Type B pancreatic cell (in vitro differentiated cells): ENCODE measurements around the gene LEPROT. TPM values are rescaled to one million over a fixed set of nuclear protein-coding genes. Genes with fewer than 3 reads are reported as not detected.

Experiments
- DNase-seq: peaks from one replicate; pipeline ENCODE4 v3.0.0; 2021; ENCODE audit warnings: mixed read lengths; ENCODE audit not compliant: unreplicated experiment; ENCODE audit errors: extremely low spot score
- H3K27ac Mint-ChIP-seq: 2 replicates; pipeline ENCODE4 v1.8.0; 2021; ENCODE audit warnings: mild to moderate bottlenecking, mixed read lengths
- H3K27me3 Mint-ChIP-seq: 2 replicates; pipeline ENCODE4 v1.8.0; 2021; ENCODE audit warnings: mixed read lengths
- H3K36me3 Mint-ChIP-seq: 2 replicates; pipeline ENCODE4 v1.8.0; 2021; ENCODE audit warnings: mixed read lengths
- H3K4me1 Mint-ChIP-seq: one replicate; pipeline ENCODE4 v1.8.0; 2021; ENCODE audit warnings: mixed read lengths; ENCODE audit not compliant: unreplicated experiment
- H3K4me3 Mint-ChIP-seq: 2 replicates; pipeline ENCODE4 v1.8.0; 2021; ENCODE audit warnings: mild to moderate bottlenecking, mixed read lengths
- H3K9me3 Mint-ChIP-seq: 2 replicates; pipeline ENCODE4 v1.8.0; 2021; ENCODE audit warnings: mixed read lengths
- CTCF ChIP-seq: fragments of 200-600 bp; sonication (generic); conservative IDR thresholded peaks from 2 replicates; pipeline ENCODE4 v1.5.0; 2021; ENCODE audit warnings: antibody characterized with exemption, mild to moderate bottlenecking
- total RNA-seq: library from RNA; stranded (reverse); gene quantifications from 2 replicates; pipeline ENCODE4 v1.2.1, GENCODE V29; 2021; ENCODE audit warnings: low replicate concordance

The LEPROT gene
- total RNA-seq, 1 donor from 2014 or later = 54.3 TPM

- no peak for TF ChIP-seq CTCF
- Mint-ChIP-seq H3K4me1 (no peaks in the 10 kb centered on the region), H3K4me3 (no peak overlapping the region), H3K27ac (no peak overlapping the region), H3K36me3 (peaks cover 11% of the 10 kb centered on the region), H3K27me3 (no peaks in the 10 kb centered on the region), H3K9me3 (no peaks in the 10 kb centered on the region)
- no peak for DNase-seq
These were observed 34.0 kb upstream of the LEPROT start for GRCh38 chr1:65386439-65386838.

- no peak overlapping the region for H3K27ac Mint-ChIP-seq
These were observed 32.6 kb upstream of the LEPROT start for GRCh38 chr1:65387821-65388220.

DNA sequence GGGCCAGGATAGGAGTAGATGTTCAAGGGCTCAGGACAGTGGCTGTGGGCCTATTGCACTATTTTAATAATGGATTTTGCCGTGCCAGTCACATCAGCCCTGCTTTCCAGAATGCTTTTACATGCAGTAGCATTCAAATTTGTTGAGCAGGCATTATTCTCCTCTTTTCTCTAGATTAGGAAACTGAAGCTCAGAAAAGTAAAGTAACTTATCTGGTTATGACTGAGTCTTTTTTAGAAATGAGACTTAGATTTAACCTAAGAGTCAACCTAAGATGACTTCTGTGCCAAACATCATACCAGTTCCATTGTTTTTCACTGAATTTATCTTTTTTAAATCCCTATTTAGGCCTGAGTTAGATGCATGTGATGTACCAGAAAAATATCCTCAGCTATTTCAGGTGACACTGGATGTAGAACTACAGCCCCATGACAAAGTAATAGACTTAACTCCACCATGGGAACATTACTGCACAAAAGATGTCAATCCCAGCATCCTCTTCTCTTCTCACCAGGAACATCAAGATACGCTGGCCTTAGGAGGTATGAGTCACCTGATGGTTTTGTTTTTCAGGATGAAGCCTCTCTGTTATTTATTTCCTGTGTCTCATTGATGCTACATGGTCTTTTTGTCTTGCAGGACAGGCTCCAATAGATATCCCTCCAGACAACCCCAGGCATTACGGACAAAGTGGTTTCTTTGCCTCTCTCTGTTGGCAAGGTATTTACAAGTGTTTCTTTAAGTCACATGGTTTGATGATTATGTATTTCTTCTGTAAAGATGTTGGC is 31.4 kb upstream of the LEPROT start:
- Mint-ChIP-seq H3K36me3 (peaks cover 8% of the 10 kb centered on the region), H3K27me3 (no peaks in the 10 kb centered on the region), H3K27ac (no peak overlapping the region), H3K4me3 (no peak overlapping the region), H3K9me3 (no peaks in the 10 kb centered on the region), H3K4me1 (no peaks in the 10 kb centered on the region)
- DNase-seq = no peak
- no peak for TF ChIP-seq CTCF

More at GRCh38 chr1:65387821-65388220, 32.6 kb upstream of the LEPROT start:
- no peaks in the 10 kb centered on the region for H3K27me3 Mint-ChIP-seq
- H3K9me3 Mint-ChIP-seq = no peaks in the 10 kb centered on the region
- TF ChIP-seq CTCF = no peak
- no peak overlapping the region for H3K4me3 Mint-ChIP-seq
- DNase-seq = no peak
- H3K36me3 Mint-ChIP-seq = peaks cover 8% of the 10 kb centered on the region
- no peaks in the 10 kb centered on the region for H3K4me1 Mint-ChIP-seq

DNA sequence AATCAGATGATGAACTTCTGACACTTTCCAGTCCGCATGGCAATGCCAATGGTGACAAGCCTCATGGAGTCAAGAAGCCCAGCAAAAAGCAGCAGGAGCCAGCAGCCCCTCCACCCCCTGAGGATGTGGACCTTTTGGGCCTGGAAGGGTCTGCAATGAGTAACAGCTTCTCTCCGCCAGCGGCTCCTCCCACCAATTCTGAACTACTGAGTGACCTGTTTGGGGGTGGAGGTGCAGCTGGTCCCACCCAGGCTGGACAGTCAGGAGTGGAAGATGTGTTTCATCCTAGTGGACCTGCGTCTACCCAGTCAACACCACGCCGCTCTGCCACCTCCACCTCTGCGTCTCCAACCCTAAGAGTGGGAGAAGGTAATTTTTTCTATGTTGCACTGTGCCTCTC is 28.0 kb upstream of the LEPROT start:
- H3K4me3 Mint-ChIP-seq = no peak overlapping the region
- H3K27ac Mint-ChIP-seq = no peak overlapping the region
- no peaks in the 10 kb centered on the region for H3K4me1 Mint-ChIP-seq

DNA sequence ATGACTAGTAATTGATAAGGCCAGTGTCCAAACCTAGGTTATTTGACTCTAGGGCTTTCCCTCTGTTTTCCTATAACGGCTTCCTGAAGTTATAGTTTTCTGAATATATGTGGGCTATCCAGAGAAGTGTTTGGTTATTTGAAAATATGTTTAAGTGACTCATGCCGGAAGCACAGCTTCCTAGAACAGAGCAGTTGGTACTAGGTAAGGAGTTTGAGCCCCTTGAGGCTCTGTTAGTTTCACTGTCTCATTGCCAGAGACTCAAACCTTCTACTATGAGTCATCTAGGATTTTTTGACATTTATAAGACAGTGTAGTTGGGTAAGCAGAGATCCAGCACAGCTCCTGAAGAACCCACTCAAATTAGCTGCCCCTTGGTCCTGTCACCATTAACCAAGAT is 27.1 kb upstream of the LEPROT start:
- no peak overlapping the region for H3K27ac Mint-ChIP-seq
- DNase-seq = no peak

More for the DNA sequence above, 28.0 kb upstream of the LEPROT start:
- H3K27me3 Mint-ChIP-seq = no peaks in the 10 kb centered on the region
- H3K36me3 Mint-ChIP-seq = peaks cover 6% of the 10 kb centered on the region
- DNase-seq = no peak
- H3K9me3 Mint-ChIP-seq = no peaks in the 10 kb centered on the region
- no peak for TF ChIP-seq CTCF

More for the DNA sequence above, 27.1 kb upstream of the LEPROT start:
- Mint-ChIP-seq H3K36me3 (peaks cover 3% of the 10 kb centered on the region), H3K4me3 (no peak overlapping the region), H3K27me3 (no peaks in the 10 kb centered on the region), H3K9me3 (no peaks in the 10 kb centered on the region), H3K4me1 (no peaks in the 10 kb centered on the region)
- no peak for TF ChIP-seq CTCF
